H1 (cell line): Measurements from ENCODE around the gene SPINK5. TPM values are rescaled to one million over a fixed set of nuclear protein-coding genes. Genes with fewer than 3 reads are reported as not detected.

Experiments
- CTCF ChIA-PET: fragments of 300-600 bp; sonication (Branson Sonifier 250); formaldehyde crosslinking; loops from one replicate; lab custom pipeline; 2021; ENCODE audit not compliant: partially characterized antibody; lab: Charles Lee
- POLR2A ChIA-PET: fragments of 300-600 bp; sonication (Branson Sonifier 250); formaldehyde crosslinking; loops from one replicate; lab custom pipeline; 2021; ENCODE audit warnings: inconsistent platforms; ENCODE audit not compliant: partially characterized antibody; lab: Charles Lee
- DNase-seq, 2 experiments: peaks; one replicate each; pipeline versions ENCODE4 v3.0.0 to v3.0.0-alpha.2; 2010 to 2022; ENCODE audit warnings: low spot score in 2 of 2, low read depth in 1 of 2, mixed read lengths in 1 of 2
- FAIRE-seq: peaks from 2 replicates; lab custom pipeline; 2011; peaks lifted over from hg19 to GRCh38; lab: Jason Lieb, UNC
- H2AFZ ChIP-seq: 2 replicates; pipeline ENCODE4 v1.8.1; 2012; ENCODE audit warnings: low read length, inconsistent platforms
- H2AK5ac ChIP-seq: 2 replicates; pipeline ENCODE4 v1.6.1; 2013; ENCODE audit warnings: low read depth, low read length
- H2BK120ac ChIP-seq: replicated peaks from 2 replicates; pipeline ENCODE3; 2013; ENCODE audit warnings: low read depth, low read length, inconsistent platforms
- H2BK12ac ChIP-seq: 2 replicates; pipeline ENCODE4 v1.6.1; 2013; ENCODE audit warnings: low read depth, low read length
- H2BK15ac ChIP-seq: 2 replicates; pipeline ENCODE4 v1.6.1; 2013; ENCODE audit warnings: low read length
- H2BK20ac ChIP-seq: 2 replicates; pipeline ENCODE4 v1.6.1; 2013; ENCODE audit warnings: low read length
- H2BK5ac ChIP-seq: 2 replicates; pipeline ENCODE4 v1.6.1; 2013; ENCODE audit warnings: low read depth, low read length
- H3K14ac ChIP-seq: 2 replicates; pipeline ENCODE4 v1.6.1; 2013; ENCODE audit warnings: inconsistent platforms; ENCODE audit not compliant: insufficient read length
- H3K18ac ChIP-seq: 2 replicates; pipeline ENCODE4 v1.6.1; 2013; ENCODE audit warnings: low read length; ENCODE audit errors: extremely low read depth
- H3K23ac ChIP-seq: 2 replicates; pipeline ENCODE4 v1.6.1; 2013; ENCODE audit warnings: inconsistent platforms; ENCODE audit not compliant: insufficient read length
- H3K23me2 ChIP-seq: 2 replicates; pipeline ENCODE4 v1.6.1; 2013; ENCODE audit warnings: low read depth, low read length
- H3K27ac ChIP-seq: 2 replicates; pipeline ENCODE4 v1.6.1; 2011; ENCODE audit warnings: low read depth, low read length, inconsistent platforms
- H3K27me3 ChIP-seq, 4 experiments: replicated peaks in 1 of 4; 1 replicate in 1 of 4; 2 replicates in 3 of 4; pipeline versions ENCODE4 v1.6.1 to v1.8.1; 2011 to 2013; ENCODE audit warnings: low read length in 3 of 4, mild to moderate bottlenecking in 3 of 4, inconsistent platforms in 2 of 4, mixed read lengths in 2 of 4, moderate library complexity in 1 of 4; ENCODE audit not compliant: control insufficient read depth in 3 of 4, insufficient read depth in 3 of 4; ENCODE audit errors: extremely low read depth in 1 of 4
- H3K36me3 ChIP-seq, 4 experiments: 2 replicates each; pipeline versions ENCODE4 v1.6.1 to v1.8.1; 2011 to 2013; ENCODE audit warnings: mild to moderate bottlenecking in 4 of 4, low read length in 3 of 4, moderate library complexity in 2 of 4, control low read depth in 1 of 4, inconsistent platforms in 1 of 4; ENCODE audit not compliant: insufficient read depth in 4 of 4, control insufficient read depth in 2 of 4
- H3K4ac ChIP-seq: replicated peaks from 2 replicates; pipeline ENCODE3; 2013; ENCODE audit warnings: low read length, low read depth, mixed read lengths, inconsistent platforms; ENCODE audit not compliant: insufficient read length
- H3K4me1 ChIP-seq, 4 experiments: replicated peaks in 1 of 4; 1 replicate in 1 of 4; 2 replicates in 3 of 4; pipeline versions ENCODE4 v1.6.1 to v1.8.1; 2011 to 2013; ENCODE audit warnings: low read length in 3 of 4, inconsistent platforms in 2 of 4, mixed read lengths in 1 of 4; ENCODE audit not compliant: insufficient read depth in 4 of 4, control insufficient read depth in 3 of 4
- H3K4me2 ChIP-seq, 2 experiments: 2 replicates each; pipeline versions ENCODE4 v1.6.1 to v1.8.1; 2011 to 2013; ENCODE audit warnings: low read depth in 2 of 2, low read length in 2 of 2, control low read depth in 1 of 2, inconsistent platforms in 1 of 2, mild to moderate bottlenecking in 1 of 2; ENCODE audit not compliant: insufficient read depth in 1 of 2
- H3K4me3 ChIP-seq, 4 experiments: fragments of 200-600, 300-600 bp in 1 of 4; sonication (generic), shearing (Covaris generic), sonication (Bioruptor Twin) in 1 of 4; 2 replicates each; pipeline versions ENCODE4 v1.5.1 to v1.8.1; 2011 to 2016; ENCODE audit warnings: low read length in 4 of 4, low read depth in 3 of 4, control low read depth in 2 of 4, inconsistent platforms in 2 of 4, mild to moderate bottlenecking in 2 of 4, mixed read lengths in 1 of 4, moderate library complexity in 1 of 4; ENCODE audit not compliant: insufficient read depth in 2 of 4; ENCODE audit errors: extremely low read depth in 1 of 4
- H3K56ac ChIP-seq: replicated peaks from 2 replicates; pipeline ENCODE3; 2013; ENCODE audit warnings: low read depth, mild to moderate bottlenecking, mixed read lengths, low read length, inconsistent platforms; ENCODE audit not compliant: insufficient read length
- H3K79me1 ChIP-seq: 2 replicates; pipeline ENCODE4 v1.6.1; 2013; ENCODE audit warnings: low read depth, low read length, control low read depth
- H3K79me2 ChIP-seq, 2 experiments: 2 replicates each; pipeline versions ENCODE4 v1.6.1 to v1.8.1; 2012 to 2013; ENCODE audit warnings: low read length in 2 of 2, mild to moderate bottlenecking in 2 of 2, inconsistent platforms in 1 of 2; ENCODE audit not compliant: insufficient read depth in 2 of 2, control insufficient read depth in 1 of 2
- H3K9ac ChIP-seq, 4 experiments: replicated peaks in 1 of 4; 1 replicate in 1 of 4; 2 replicates in 3 of 4; pipeline versions ENCODE4 v1.6.1 to v1.8.1; 2011 to 2013; ENCODE audit warnings: low read depth in 3 of 4, low read length in 3 of 4, control low read depth in 2 of 4, mild to moderate bottlenecking in 2 of 4, moderate library complexity in 2 of 4, inconsistent platforms in 1 of 4; ENCODE audit errors: extremely low read depth in 1 of 4
- H3K9me3 ChIP-seq, 2 experiments: 2 replicates each; pipeline versions ENCODE4 v1.6.1 to v1.8.1; 2012 to 2013; ENCODE audit warnings: mild to moderate bottlenecking in 2 of 2, moderate library complexity in 2 of 2, control low read depth in 1 of 2, inconsistent platforms in 1 of 2, low read depth in 1 of 2, low read length in 1 of 2, mixed read lengths in 1 of 2; ENCODE audit not compliant: insufficient read depth in 2 of 2
- H4K20me1 ChIP-seq, 2 experiments: replicated peaks in 1 of 2; 2 replicates each; pipeline versions ENCODE3 to v1.8.1; 2011 to 2013; ENCODE audit warnings: inconsistent platforms in 2 of 2, low read length in 2 of 2, mild to moderate bottlenecking in 1 of 2; ENCODE audit not compliant: insufficient read depth in 2 of 2, control insufficient read depth in 1 of 2
- H4K5ac ChIP-seq: 2 replicates; pipeline ENCODE4 v1.6.1; 2013; ENCODE audit warnings: low read length, low read depth, mixed read lengths, inconsistent platforms; ENCODE audit not compliant: insufficient read length
- H4K8ac ChIP-seq: 2 replicates; pipeline ENCODE4 v1.8.0; 2013; ENCODE audit warnings: mild to moderate bottlenecking, moderate library complexity, low read length, inconsistent platforms; ENCODE audit not compliant: insufficient read depth; ENCODE audit errors: extremely low read depth
- H4K91ac ChIP-seq: replicated peaks from 2 replicates; pipeline ENCODE3; 2013; ENCODE audit warnings: low read length, mixed read lengths, inconsistent platforms; ENCODE audit not compliant: insufficient read length
- CEBPB ChIP-seq: IDR thresholded peaks from 2 replicates; pipeline ENCODE4 v1.6.1; 2012; ENCODE audit warnings: low read depth, low read length
- CHD1 ChIP-seq: IDR thresholded peaks from 2 replicates; pipeline ENCODE4 v1.6.1; 2012; ENCODE audit warnings: low read depth, low read length, improper control_type of control experiment
- NANOG ChIP-seq: IDR thresholded peaks from 2 replicates; pipeline ENCODE4 v1.6.1; 2011; ENCODE audit warnings: low read length, low read depth, mild to moderate bottlenecking, inconsistent platforms; ENCODE audit not compliant: insufficient read depth, poor library complexity, severe bottlenecking
- NRF1 ChIP-seq: IDR thresholded peaks from 2 replicates; pipeline ENCODE4 v1.6.1; 2011; ENCODE audit warnings: mild to moderate bottlenecking, low read depth, low read length, improper control_type of control experiment
- WGBS, 2 experiments: shearing (Covaris generic) in 1 of 2; methylation state at CpG; one replicate each; pipeline versions ENCODE4 v1.1.6 to v1.1.7; 2013 to 2015; ENCODE audit warnings: low lambda C conversion rate in 2 of 2, mixed read lengths in 2 of 2, inconsistent platforms in 1 of 2, low coverage in 1 of 2, missing lambda C conversion rate in 1 of 2; ENCODE audit not compliant: insufficient replicate concordance in 2 of 2, insufficient coverage in 1 of 2, insufficient read length in 1 of 2; ENCODE audit errors: extremely low coverage in 1 of 2, missing lambda C conversion rate in 1 of 2; 5-methylcytosine and 5-hydroxymethylcytosine counted together
- polyA plus RNA-seq, 7 experiments: library from polyadenylated mRNA; depleted of rRNA in 3 of 7; stranded (reverse) in 5 of 7; unstranded in 2 of 7; fragments of >200 nt in 5 of 7; fragments of 200-250 nt in 2 of 7; gene quantifications; 1 replicate in 5 of 7; 2 replicates in 1 of 7; 4 replicates in 1 of 7; pipeline versions ENCODE4 v1.2.1 to v1.2.3, GENCODE V29; 2011 to 2013; ENCODE audit warnings: missing spikeins in 2 of 7, mixed read lengths in 2 of 7
- total RNA-seq: library from RNA; stranded (reverse); fragmentation: NEBNext Ultra II Directional; extraction: Animal tissue kit (Norgen Biotek cat#: 25700); gene quantifications from 2 replicates; pipeline ENCODE4 v1.2.1, GENCODE V29; 2021

The SPINK5 gene
- total and polyA plus RNA-seq, 2 of the 8 experiments (the other 6 are each of a cell fraction or from before 2014, with no cell fraction given): 1.4 to 2.2 TPM

DNA sequence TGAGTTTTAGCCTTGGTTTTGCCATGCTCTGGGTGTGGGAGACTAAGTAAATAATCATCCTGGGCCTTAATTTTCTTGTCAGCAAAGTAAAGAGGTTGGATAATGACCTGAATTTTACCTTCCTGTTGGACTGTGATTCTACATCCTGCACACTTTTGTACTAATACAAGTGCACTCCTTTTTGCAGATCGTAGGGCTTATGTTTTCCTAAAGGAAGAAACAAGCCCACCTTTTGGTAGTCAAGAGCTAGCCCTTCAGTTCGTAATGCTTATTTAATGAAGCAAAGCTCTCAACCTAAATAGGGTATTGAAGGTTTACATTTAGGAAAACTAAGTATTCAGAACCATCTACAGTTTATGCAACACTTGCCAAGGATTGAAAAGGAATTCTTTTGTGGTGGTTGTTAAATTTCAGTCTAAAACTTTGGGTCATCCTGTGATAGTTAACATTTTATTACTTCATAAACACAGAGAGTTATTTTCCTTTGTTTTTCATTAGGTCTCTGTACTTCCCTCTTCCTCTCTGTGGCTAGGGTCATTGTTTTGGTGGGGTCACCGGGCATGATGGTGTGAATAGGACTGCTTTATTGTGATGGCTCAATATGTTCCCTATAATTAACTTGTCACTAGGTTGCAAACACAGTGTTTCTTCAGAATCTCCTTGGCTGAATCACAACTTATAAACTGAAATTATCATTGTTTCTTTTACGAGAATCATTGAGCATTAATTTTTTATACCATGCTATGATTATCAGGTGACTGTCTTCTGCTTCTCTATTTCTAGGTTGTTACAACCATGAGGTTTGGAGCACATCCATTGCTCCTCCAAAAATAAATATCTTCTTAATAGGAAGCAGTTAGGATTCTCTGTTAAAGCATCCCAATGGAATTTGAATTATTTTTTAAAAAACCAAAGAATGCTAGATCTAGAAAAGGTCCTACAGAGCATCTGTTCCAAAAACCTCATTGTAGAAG lies 28.5 kb downstream of the SPINK5 start:
- Histone ChIP-seq H4K20me1 (no peaks in the 10 kb centered on the region), H3K4ac (no peak overlapping the region), H3K27me3 (no peaks in the 10 kb centered on the region), H3K4me1 (no peaks in the 10 kb centered on the region), H3K23me2 (no peaks in the 10 kb centered on the region), H4K8ac (no peak overlapping the region), H3K79me2 (no peaks in the 10 kb centered on the region), H3K4me2 (no peak overlapping the region), H3K23ac (no peak overlapping the region), H2AK5ac (no peak overlapping the region), H3K27ac (no peak overlapping the region), H2AFZ (no peak overlapping the region), H3K9me3 (no peaks in the 10 kb centered on the region), H2BK120ac (no peak overlapping the region), H4K5ac (no peak overlapping the region), H3K36me3 (peaks cover 0 to 18% (median 1%) of the 10 kb centered on the region in 4 experiments; a peak in 3 of 8 replicates), H3K79me1 (no peaks in the 10 kb centered on the region), H2BK20ac (no peak overlapping the region), H3K9ac (no peak overlapping the region), H4K91ac (no peak overlapping the region), H3K14ac (no peak overlapping the region), H3K18ac (no peak overlapping the region), H2BK5ac (no peak overlapping the region), H2BK12ac (no peak overlapping the region), H2BK15ac (no peak overlapping the region), H3K4me3 (no peak overlapping the region), H3K56ac (no peak overlapping the region)
- ChIA-PET POLR2A (no interaction called here), CTCF (no interaction called here)
- WGBS, 2 experiments: 81% methylated on average over 4 of the region's 4 CpGs; no CpG with 5 or more reads in 1 of the 2 experiments
- FAIRE-seq: no peak
- DNase-seq: no peak
- no peak for TF ChIP-seq NRF1
- TF ChIP-seq CEBPB: no peak
- TF ChIP-seq CHD1: no peak
- no peak for TF ChIP-seq NANOG
